GM12875 (cell line): ENCODE measurements around the gene UST.

Experiments used
- H3K4me3 ChIP-seq: one replicate; pipeline ENCODE4 v1.5.1; 2011; ENCODE audit warnings: low read depth, low read length, control low read depth
- CTCF ChIP-seq: IDR thresholded peaks from 2 replicates; pipeline ENCODE4 v1.5.1; 2011; ENCODE audit warnings: low read depth, mild to moderate bottlenecking, control low read depth, inconsistent platforms, low read length, moderate library complexity, borderline replicate concordance; ENCODE audit not compliant: insufficient read depth

UST gene

GRCh38 chr6:148746363-148747144 lies at the start of gene UST:
TSS of gene UST (plus strand) at chr6:148747030. CDS start at chr6:148747431, 401 bp downstream.
- H3K4me3 ChIP-seq: peak within 1 kb of the TSS; percentile 37
- TF ChIP-seq CTCF: peak; percentile 55; the same call in 1 of the 2 replicates

GRCh38 chr6:148697895-148698440 lies 48.9 kb upstream of the UST start:
- H3K4me3 ChIP-seq: no peak overlapping the region
- TF ChIP-seq CTCF: no peak

GRCh38 chr6:148698671-148699180 lies 48.1 kb upstream of the UST start:
- H3K4me3 ChIP-seq: no peak overlapping the region
- TF ChIP-seq CTCF: no peak

- no peak for TF ChIP-seq CTCF
- H3K4me3 ChIP-seq: no peak overlapping the region
Measured at GRCh38 chr6:148700047-148700715, 46.6 kb upstream of the UST start.

- H3K4me3 ChIP-seq: peak overlapping the region; percentile 2
- TF ChIP-seq CTCF: no peak
Measured at GRCh38 chr6:148700741-148701311, 46.0 kb upstream of the UST start.

- H3K4me3 ChIP-seq: no peak overlapping the region
Measured at GRCh38 chr6:148701375-148701774, 45.5 kb upstream of the UST start.

More at GRCh38 chr6:148701375-148701774, 45.5 kb upstream of the UST start:
- no peak for TF ChIP-seq CTCF
